NCI-H1105 treated with DMSO at 0.1 percent for 48 hours (cell line): ENCODE data around the gene SPAG16.
A peak's percentile ranks its signal among the peaks of the same experiment; 100 is the strongest.

Experiments
- DNase-seq: peaks from one replicate; lab custom pipeline; 2025; lab: John Stamatoyannopoulos, UW

The SPAG16 gene

GRCh38 chr2:214088536-214088935 lies 804.3 kb downstream of the SPAG16 start:
- DNase-seq = no peak

- no peak for DNase-seq
These were observed 812.0 kb downstream of the SPAG16 start for GRCh38 chr2:214096208-214096715.

GRCh38 chr2:214098811-214099210 lies 814.5 kb downstream of the SPAG16 start:
- no peak for DNase-seq

- DNase-seq = no peak
These were observed 816.2 kb downstream of the SPAG16 start for GRCh38 chr2:214100488-214100887.

- peak; percentile 95 for DNase-seq
These were observed 819.2 kb downstream of the SPAG16 start for GRCh38 chr2:214103276-214104001.

GRCh38 chr2:214104219-214104618 lies 820.0 kb downstream of the SPAG16 start:
- no peak for DNase-seq

GRCh38 chr2:214104967-214105366 lies 820.7 kb downstream of the SPAG16 start:
- DNase-seq = no peak

GRCh38 chr2:214107726-214108125 lies 823.5 kb downstream of the SPAG16 start:
- no peak for DNase-seq

- DNase-seq = no peak
These were observed 824.3 kb downstream of the SPAG16 start for GRCh38 chr2:214108598-214108997.

- no peak for DNase-seq
These were observed 832.8 kb downstream of the SPAG16 start for GRCh38 chr2:214117054-214117453.

GRCh38 chr2:214126135-214126534 lies 841.9 kb downstream of the SPAG16 start:
- no peak for DNase-seq

GRCh38 chr2:214127170-214127569 lies 842.9 kb downstream of the SPAG16 start:
- no peak for DNase-seq

- DNase-seq = no peak
These were observed 843.3 kb downstream of the SPAG16 start for GRCh38 chr2:214127571-214127970.

- no peak for DNase-seq
These were observed 843.8 kb downstream of the SPAG16 start for GRCh38 chr2:214128040-214128439.

GRCh38 chr2:214130114-214130513 lies 845.9 kb downstream of the SPAG16 start:
- no peak for DNase-seq

GRCh38 chr2:214135966-214136365 lies 851.7 kb downstream of the SPAG16 start:
- no peak for DNase-seq

GRCh38 chr2:214138779-214139178 lies 854.5 kb downstream of the SPAG16 start:
- no peak for DNase-seq

- no peak for DNase-seq
These were observed 855.5 kb downstream of the SPAG16 start for GRCh38 chr2:214139630-214140284.

- no peak for DNase-seq
These were observed 872.7 kb downstream of the SPAG16 start for GRCh38 chr2:214156971-214157370.

- DNase-seq = no peak
These were observed 874.6 kb downstream of the SPAG16 start for GRCh38 chr2:214158851-214159250.

GRCh38 chr2:214169281-214169680 lies 885.0 kb downstream of the SPAG16 start:
- DNase-seq = no peak

- DNase-seq = no peak
These were observed 885.5 kb downstream of the SPAG16 start for GRCh38 chr2:214169736-214170135.

- no peak for DNase-seq
These were observed 890.3 kb downstream of the SPAG16 start for GRCh38 chr2:214174563-214174962.

- DNase-seq = no peak
These were observed 895.8 kb downstream of the SPAG16 start for GRCh38 chr2:214180071-214180470.
